Uterus (tissue), 2 donors: ENCODE results near the gene SBF2.

Experiments used
- CTCF ChIP-seq, 4 experiments: fragments of 200-600 bp in 2 of 4; fragments of 450-650 bp in 2 of 4; sonication (generic) in 2 of 4; IDR thresholded peaks; one replicate each; pipeline ENCODE4 v1.5.1; 2016 to 2019; ENCODE audit warnings: antibody characterized with exemption in 4 of 4, mild to moderate bottlenecking in 2 of 4, moderate library complexity in 1 of 4
- POLR2A ChIP-seq, 2 donors: fragments of 450-650 bp; IDR thresholded peaks; one replicate each; pipeline ENCODE4 v1.6.1; 2016; ENCODE audit warnings: antibody characterized with exemption in 2 of 2, mild to moderate bottlenecking in 1 of 2, moderate library complexity in 1 of 2

GRCh38 chr11:9733212-9733611 is 560.8 kb downstream of the SBF2 start:
- TF ChIP-seq CTCF (IDR thresholded peaks at IDR 0.05): no peak
- TF ChIP-seq POLR2A (IDR thresholded peaks at IDR 0.05): no peak
